Iris pigment epithelial cell (primary cell): ENCODE data around the gene ATP5PF.
"Not testable (repeated sequence)": the region's sequence is repeated elsewhere in the genome, so short reads cannot be mapped to it uniquely, and the experiment has no call there.

Source experiments
- DNase-seq: peaks from one replicate; pipeline ENCODE4 v3.0.0-alpha.2; 2011; ENCODE audit warnings: low read depth

Gene ATP5PF, protein sequence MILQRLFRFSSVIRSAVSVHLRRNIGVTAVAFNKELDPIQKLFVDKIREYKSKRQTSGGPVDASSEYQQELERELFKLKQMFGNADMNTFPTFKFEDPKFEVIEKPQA

GRCh38 chr21:25734904-25735645 lies at the start of gene ATP5PF, which contains the start of gene GABPA:
Gene ATP5PF, minus strand, starts transcription at chr21:25734904. Its CDS starts 5,110 bp downstream, at chr21:25729794.
Gene GABPA, plus strand, starts transcription at chr21:25734972. Its CDS starts 6,627 bp downstream, at chr21:25741599.
- peak; percentile 99 for DNase-seq

DNA sequence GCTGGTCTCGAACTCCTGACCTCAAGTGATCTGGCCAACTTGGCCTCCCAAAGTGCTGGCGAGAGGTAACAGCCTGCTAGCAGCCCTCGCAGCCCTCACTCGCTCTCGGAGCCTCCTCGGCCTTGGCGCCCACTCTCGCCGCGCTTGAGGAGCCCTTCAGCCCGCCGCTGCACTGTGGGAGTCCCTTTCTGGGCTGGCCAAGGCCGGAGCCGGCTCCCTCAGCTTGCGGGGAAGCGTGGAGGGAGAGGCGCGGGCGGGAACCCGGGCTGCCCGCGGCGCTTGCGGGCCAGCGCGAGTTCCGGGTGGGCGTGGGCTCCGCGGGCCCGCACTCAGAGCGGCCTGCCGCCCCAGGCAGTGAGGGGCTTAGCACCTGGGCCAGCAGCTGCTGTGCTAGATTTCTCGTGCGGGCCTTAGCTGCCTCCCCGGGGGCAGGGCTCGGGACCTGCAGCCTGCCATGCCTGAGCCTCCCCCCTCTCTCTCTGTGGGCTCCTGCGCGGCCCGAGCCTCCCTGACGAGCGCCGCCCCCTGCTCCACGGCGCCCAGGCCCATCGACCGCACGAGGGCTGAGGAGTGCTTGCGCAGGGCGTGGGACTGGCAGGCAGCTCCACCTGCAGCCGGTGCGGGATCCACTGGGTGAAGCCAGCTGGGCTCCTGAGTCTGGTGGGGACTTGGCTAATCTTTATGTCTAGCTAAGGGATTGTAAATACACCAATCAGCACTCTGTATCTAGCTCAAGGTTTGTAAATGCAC lies 43.6 kb upstream of the ATP5PF start:
- not testable (repeated sequence) for DNase-seq

- DNase-seq: no peak
These were observed 41.7 kb upstream of the ATP5PF start for GRCh38 chr21:25776440-25776839.

GRCh38 chr21:25772686-25773085 lies 38.0 kb upstream of the ATP5PF start:
- DNase-seq: peak; percentile 60

GRCh38 chr21:25767921-25768320 lies 33.2 kb upstream of the ATP5PF start:
- DNase-seq: no peak

- DNase-seq: no peak
These were observed 29.4 kb upstream of the ATP5PF start for GRCh38 chr21:25764065-25764464.

- DNase-seq: no peak
These were observed 26.0 kb upstream of the ATP5PF start for GRCh38 chr21:25760677-25761076.

GRCh38 chr21:25760061-25760460 lies 25.4 kb upstream of the ATP5PF start:
- DNase-seq: no peak

GRCh38 chr21:25759573-25759972 lies 24.9 kb upstream of the ATP5PF start:
- DNase-seq: peak; percentile 71

DNA sequence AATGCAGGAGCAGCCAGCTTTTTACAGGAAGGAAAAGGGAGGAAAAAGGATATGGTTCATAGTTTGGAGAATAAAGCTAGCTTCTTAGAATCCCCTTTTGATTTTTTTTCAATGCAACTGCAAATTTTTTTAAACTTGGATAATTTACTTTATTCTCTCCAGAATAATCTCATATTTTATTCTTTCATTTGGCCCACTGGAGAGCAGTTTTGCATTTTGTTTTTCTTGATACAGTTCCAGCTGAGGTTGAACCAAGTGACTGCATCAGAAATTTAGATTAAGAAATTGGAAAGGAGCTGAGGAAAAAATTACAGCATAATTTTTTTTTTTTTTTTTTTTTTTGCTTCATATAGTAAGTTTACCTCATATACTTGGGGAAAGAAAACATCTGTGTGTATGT lies 22.8 kb upstream of the ATP5PF start:
- no peak for DNase-seq

DNA sequence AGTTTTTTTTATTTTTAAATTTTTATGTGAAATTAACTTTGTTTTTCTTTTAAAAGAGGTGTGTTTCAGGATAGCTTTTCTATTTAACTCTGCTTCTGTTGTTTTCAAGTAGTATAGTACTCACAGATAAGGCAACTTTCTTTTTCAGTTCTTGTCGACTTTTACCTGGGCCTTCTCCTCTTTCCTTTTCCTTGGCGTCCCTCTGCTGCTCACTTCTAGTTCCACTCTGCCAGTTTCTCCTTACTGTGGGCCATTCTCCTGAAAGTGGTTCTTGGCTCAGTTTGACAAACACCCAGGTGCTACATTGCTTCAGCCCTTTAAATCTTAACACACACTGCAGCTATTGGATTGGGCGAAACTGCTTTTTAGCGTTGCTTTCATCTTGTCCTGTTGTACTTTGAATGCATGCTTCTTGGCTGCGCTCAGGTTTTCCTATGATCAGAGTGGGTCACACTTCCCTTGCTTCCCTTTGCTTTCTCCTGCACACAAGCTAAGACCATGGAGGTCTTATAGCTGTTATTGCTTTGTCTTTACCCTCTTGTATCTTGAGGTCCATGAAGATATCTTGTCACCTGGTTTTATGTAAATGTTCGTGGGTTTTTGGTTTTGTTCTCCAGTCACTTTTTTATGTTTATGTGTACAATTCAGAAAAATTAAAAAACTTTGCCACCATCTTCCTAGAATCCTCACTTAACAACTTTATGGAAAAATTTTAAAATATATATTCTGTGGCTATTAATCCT lies 21.7 kb upstream of the ATP5PF start:
- DNase-seq: no peak

DNA sequence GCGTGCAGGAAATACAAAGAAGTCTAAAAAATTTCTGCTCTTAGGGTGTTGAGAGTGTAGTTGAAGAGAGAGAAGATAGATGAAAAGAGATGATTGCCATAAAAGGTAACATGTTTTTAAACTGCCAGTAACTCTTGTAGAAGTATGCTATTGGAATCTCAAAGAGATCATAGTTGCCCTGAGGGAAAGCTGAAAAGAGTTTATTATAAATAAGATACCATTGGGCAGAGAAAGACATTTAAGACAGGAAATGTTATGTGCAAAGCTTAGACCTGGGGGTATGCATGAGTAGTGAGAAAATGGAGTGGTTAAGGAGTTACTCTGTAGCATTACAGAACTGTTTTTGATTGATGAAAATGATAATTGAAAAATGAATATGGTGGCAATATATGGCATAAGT lies 17.7 kb upstream of the ATP5PF start:
- DNase-seq: no peak

- no peak for DNase-seq
These were observed 15.4 kb upstream of the ATP5PF start for GRCh38 chr21:25750085-25750484.

- DNase-seq: no peak
These were observed 10.2 kb upstream of the ATP5PF start for GRCh38 chr21:25744854-25745253.

GRCh38 chr21:25742900-25743299 lies 8.2 kb upstream of the ATP5PF start:
- DNase-seq: no peak

DNA sequence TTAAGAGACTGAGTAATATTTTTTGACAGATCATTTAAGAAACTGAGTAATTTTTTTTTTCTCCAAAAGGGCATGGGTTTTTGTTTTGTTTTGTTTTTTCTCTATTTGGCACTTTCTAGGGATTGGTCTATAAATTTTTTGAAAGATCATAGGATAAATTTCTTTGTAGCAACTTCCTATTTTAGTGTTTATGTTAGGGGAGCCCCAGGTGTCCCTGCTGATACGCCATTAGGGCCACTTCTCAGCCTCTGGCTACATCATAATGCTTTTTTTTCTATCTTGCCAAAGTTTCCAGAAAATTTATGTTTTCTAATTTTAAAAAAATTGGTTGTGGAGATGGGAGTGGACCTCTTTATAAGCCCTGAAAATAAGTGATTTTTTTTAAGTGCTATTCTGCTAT lies 2.7 kb upstream of the ATP5PF start:
- DNase-seq: no peak

DNA sequence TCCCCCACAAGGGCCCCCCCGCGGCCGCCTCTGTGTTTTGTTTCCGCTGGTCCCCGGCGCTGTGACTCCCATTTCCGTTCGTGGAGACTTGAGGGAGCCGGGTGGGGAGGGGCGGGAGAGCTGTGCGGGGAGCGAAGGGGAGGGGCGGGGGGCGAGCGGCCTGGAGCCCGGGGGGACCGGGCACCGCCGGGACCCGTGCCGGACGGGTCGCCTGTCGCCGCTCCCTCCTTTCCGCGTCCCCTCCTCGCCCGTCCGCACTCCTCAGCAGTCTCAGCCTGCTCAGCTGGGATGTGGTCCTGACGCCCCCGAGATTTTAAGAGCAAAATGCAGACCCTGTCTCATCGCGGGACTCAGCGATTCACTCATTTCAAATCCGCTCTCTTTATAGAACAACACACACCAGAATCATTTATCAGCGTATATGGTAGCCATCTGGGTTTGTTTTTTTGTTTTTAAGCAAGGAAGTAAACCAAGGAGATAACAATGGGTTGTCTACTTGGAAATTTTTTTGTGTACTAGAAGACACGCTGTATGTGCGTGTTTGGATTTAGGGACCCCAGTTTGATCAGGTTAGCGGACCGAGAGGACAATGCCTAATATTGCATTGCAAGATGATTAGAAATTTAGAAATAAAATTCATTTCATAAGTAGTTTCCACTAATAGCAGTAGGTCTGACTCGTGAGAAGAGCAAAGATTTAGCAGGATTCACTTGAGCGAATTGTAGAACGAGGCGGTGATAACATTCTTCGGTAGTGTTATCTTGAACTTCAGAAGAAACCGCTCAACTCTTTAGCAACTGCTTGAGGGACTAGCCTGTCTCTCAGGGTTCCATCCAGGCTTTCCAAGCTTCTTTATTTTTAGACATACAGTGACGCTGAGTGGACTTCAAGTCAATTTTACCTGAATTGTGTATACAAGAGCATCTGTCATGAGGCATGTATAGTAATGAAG lies 1.2 kb upstream of the ATP5PF start:
- peak; percentile 79 for DNase-seq

GRCh38 chr21:25734654-25734903 lies 125 bp downstream of the ATP5PF start:
- no peak for DNase-seq

- DNase-seq: peak; percentile 57
These were observed 648 bp downstream of the ATP5PF start for GRCh38 chr21:25733859-25734653.

- DNase-seq: peak; percentile 14
These were observed 2.5 kb downstream of the ATP5PF start for GRCh38 chr21:25732091-25732760.
